DND-41 (cell line): ENCODE data around the gene HAX1.

Source experiments
- ATAC-seq: fragments of 200-7000 bp; cut with Tn5 transposase; 3 replicates; pipeline ENCODE4 v1.9.1; 2021; ENCODE audit warnings: low read depth; ENCODE audit not compliant: insufficient read depth
- DNase-seq: peaks from one replicate; pipeline ENCODE4 v3.0.0-alpha.2; 2020
- H2AFZ ChIP-seq: 2 replicates; pipeline ENCODE4 v1.6.0; 2012; ENCODE audit warnings: low read depth, low read length
- H3K27ac ChIP-seq: 2 replicates; pipeline ENCODE4 v1.5.1; 2012; ENCODE audit warnings: low read length, inconsistent platforms
- H3K27me3 ChIP-seq: fragments of 200-600 bp; sonication (generic); 2 replicates; pipeline ENCODE4 v1.6.0; 2012; ENCODE audit warnings: low read length, mild to moderate bottlenecking, inconsistent platforms; ENCODE audit not compliant: insufficient read depth, poor library complexity
- H3K36me3 ChIP-seq: 2 replicates; pipeline ENCODE4 v1.5.1; 2012; ENCODE audit warnings: low read length, inconsistent platforms; ENCODE audit not compliant: insufficient read depth
- H3K4me1 ChIP-seq: 2 replicates; pipeline ENCODE4 v1.5.1; 2012; ENCODE audit warnings: mild to moderate bottlenecking, low read length; ENCODE audit not compliant: insufficient read depth
- H3K4me2 ChIP-seq: 2 replicates; pipeline ENCODE4 v1.6.0; 2012; ENCODE audit warnings: mild to moderate bottlenecking, moderate library complexity, low read length, inconsistent platforms; ENCODE audit not compliant: insufficient read depth
- H3K4me3 ChIP-seq, 2 experiments: fragments of 200-600 bp in 1 of 2; shearing (Covaris generic) in 1 of 2; 2 replicates each; pipeline ENCODE4 v1.5.1; 2012 to 2016; ENCODE audit warnings: inconsistent platforms in 2 of 2, low read length in 2 of 2, mild to moderate bottlenecking in 2 of 2, low read depth in 1 of 2, moderate library complexity in 1 of 2
- H3K79me2 ChIP-seq: 2 replicates; pipeline ENCODE4 v1.6.0; 2012; ENCODE audit warnings: low read length, inconsistent platforms; ENCODE audit not compliant: insufficient read depth
- H3K9ac ChIP-seq: 2 replicates; pipeline ENCODE4 v1.6.0; 2012; ENCODE audit warnings: low read depth, mild to moderate bottlenecking, inconsistent platforms, low read length, moderate library complexity
- H3K9me3 ChIP-seq: 2 replicates; pipeline ENCODE4 v1.5.1; 2012; ENCODE audit warnings: low read length, moderate library complexity, mild to moderate bottlenecking, inconsistent platforms; ENCODE audit not compliant: insufficient read depth, severe bottlenecking
- H4K20me1 ChIP-seq: 2 replicates; pipeline ENCODE4 v1.6.0; 2012; ENCODE audit warnings: low read length; ENCODE audit not compliant: insufficient read depth
- CTCF ChIP-seq: IDR thresholded peaks from 2 replicates; pipeline ENCODE4 v1.5.1; 2012; ENCODE audit warnings: borderline replicate concordance, low read length, moderate library complexity, mild to moderate bottlenecking; ENCODE audit not compliant: poor library complexity, severe bottlenecking; ENCODE audit errors: extremely low read depth
- EZH2 ChIP-seq: IDR thresholded peaks from 3 replicates; pipeline ENCODE4 v1.6.1; 2012; ENCODE audit warnings: borderline replicate concordance, low read depth, mild to moderate bottlenecking, moderate library complexity, low read length, inconsistent platforms; ENCODE audit not compliant: severe bottlenecking

The HAX1 gene

GRCh38 chr1:154272217-154272998, at the start of gene HAX1:
Gene HAX1, plus strand, starts transcription at chr1:154272629. Its CDS starts 95 bp downstream, at chr1:154272724.
- Histone ChIP-seq H3K36me3 (peaks cover 45% of the 10 kb centered on the region), H3K79me2 (peaks cover 15% of the 10 kb centered on the region), H3K4me1 (peaks cover 26% of the 10 kb centered on the region), H3K27ac (peak within 1 kb of the TSS; percentile 94), H3K9ac (peak within 1 kb of the TSS; percentile 95), H4K20me1 (no peaks in the 10 kb centered on the region), H2AFZ (peak within 1 kb of the TSS; percentile 97), H3K27me3 (no peaks in the 10 kb centered on the region), H3K4me3 (peak within 1 kb of the TSS; percentile 98), H3K9me3 (no peaks in the 10 kb centered on the region), H3K4me2 (peak within 1 kb of the TSS; percentile 93)
- ATAC-seq (peak; percentile 88), DNase-seq (peak; percentile 96)
- TF ChIP-seq EZH2 (no peak), CTCF (peak; percentile 85)

GRCh38 chr1:154222918-154223317, 49.5 kb upstream of the HAX1 start:
- Histone ChIP-seq H3K27me3 (no peaks in the 10 kb centered on the region), H2AFZ (no peak overlapping the region), H3K79me2 (peaks cover 98% of the 10 kb centered on the region), H3K27ac (no peak overlapping the region), H3K36me3 (peaks cover 66% of the 10 kb centered on the region), H4K20me1 (peaks cover 56% of the 10 kb centered on the region), H3K9ac (peak overlapping the region; percentile 93; the same call in 1 of the 2 replicates), H3K4me3 (peak overlapping the region in 1 of 2 experiments; percentile 89; a peak in 1 of 4 replicates), H3K4me2 (peak overlapping the region; percentile 88), H3K4me1 (peaks cover 56% of the 10 kb centered on the region), H3K9me3 (no peaks in the 10 kb centered on the region)
- TF ChIP-seq EZH2 (no peak), CTCF (no peak)
- ATAC-seq: no peak
- no peak for DNase-seq

- peak overlapping the region; percentile 88 for H3K4me2 ChIP-seq
- H3K4me1 ChIP-seq: peaks cover 49% of the 10 kb centered on the region
- H3K4me3 ChIP-seq: no peak overlapping the region; a peak in 1 of 4 replicates
- TF ChIP-seq EZH2 (no peak), CTCF (no peak)
- no peak for ATAC-seq
- peaks cover 98% of the 10 kb centered on the region for H3K79me2 ChIP-seq
- H3K36me3 ChIP-seq: peaks cover 66% of the 10 kb centered on the region
- peak overlapping the region; percentile 12; the same call in 1 of the 2 replicates for H3K9ac ChIP-seq
- no peak overlapping the region for H3K27ac ChIP-seq
- H3K27me3 ChIP-seq: no peaks in the 10 kb centered on the region
- H4K20me1 ChIP-seq: peaks cover 56% of the 10 kb centered on the region
- H2AFZ ChIP-seq: no peak overlapping the region
- H3K9me3 ChIP-seq: no peaks in the 10 kb centered on the region
- DNase-seq: no peak
Observed at GRCh38 chr1:154223621-154224020, 48.8 kb upstream of the HAX1 start.
